HCT116 (cell line): ENCODE data around the gene ESPL1. TPM values are rescaled to one million over a fixed set of nuclear protein-coding genes. Genes with fewer than 3 reads are reported as not detected.
A peak's percentile ranks its signal among the peaks of the same experiment; 100 is the strongest.

Experiments
- ATAC-seq: fragments of 200-7000 bp; cut with Tn5 transposase; 2 replicates; pipeline ENCODE4 v1.9.1; 2020; ENCODE audit warnings: mild to moderate bottlenecking, moderate library complexity
- BruUV-seq: library from RNA; stranded (reverse); fragments of 400-500 nt; replicated peaks from 2 replicates; lab custom pipeline; 2021; lab: Mats Ljungman, UMichigan
- CTCF ChIA-PET: fragments of 300-600 bp; sonication (Branson Sonifier 250); formaldehyde crosslinking; loops from one replicate; lab custom pipeline; 2021; ENCODE audit warnings: antibody characterized with exemption; lab: Charles Lee
- POLR2A ChIA-PET: fragments of 300-600, 350-600 bp; sonication (Branson Sonifier 250); formaldehyde crosslinking; loops from one replicate; lab custom pipeline; 2021; ENCODE audit warnings: antibody characterized with exemption; lab: Charles Lee
- RAD21 ChIA-PET, 2 experiments: fragments of 300-600 bp; sonication (Branson Sonifier 250); formaldehyde crosslinking; loops; one replicate each; lab custom pipeline; 2023; ENCODE audit warnings: low total read pairs in 2 of 2; ENCODE audit not compliant: uncharacterized antibody in 2 of 2, unreplicated experiment in 2 of 2, low non-redundant PET in 1 of 2; lab: Charles Lee
- DNase-seq: peaks from one replicate; pipeline ENCODE4 v3.0.0-alpha.2; 2010; ENCODE audit warnings: low read depth, low spot score
- H2AFZ ChIP-seq: fragments of 200-600 bp; shearing (Covaris generic), sonication (generic); 2 replicates; pipeline ENCODE4 v1.6.1; 2017; ENCODE audit warnings: low read depth, mixed run types, mixed read lengths, antibody characterized with exemption, low read length; ENCODE audit not compliant: poor library complexity, severe bottlenecking
- H3K27ac ChIP-seq: 2 replicates; pipeline ENCODE4 v1.5.1; 2012; ENCODE audit warnings: low read depth, low read length
- H3K27me3 ChIP-seq: fragments of 200-600 bp; sonication (generic); 2 replicates; pipeline ENCODE4 v1.6.1; 2016; ENCODE audit warnings: mixed run types, low read length, mixed read lengths; ENCODE audit not compliant: insufficient read depth
- H3K36me3 ChIP-seq, 2 experiments: fragments of 200-500 bp in 1 of 2; fragments of 200-600 bp in 1 of 2; sonication (Bioruptor generic) in 1 of 2; sonication (generic) in 1 of 2; 2 replicates each; pipeline versions ENCODE4 v1.5.1 to v1.6.1; 2014 to 2016; ENCODE audit warnings: low read length in 2 of 2, inconsistent platforms in 1 of 2, mixed read lengths in 1 of 2, mixed run types in 1 of 2; ENCODE audit not compliant: insufficient read depth in 2 of 2, control insufficient read depth in 1 of 2
- H3K4me1 ChIP-seq, 2 experiments: fragments of 200-600 bp in 1 of 2; sonication (generic) in 1 of 2; 2 replicates each; pipeline versions ENCODE4 v1.5.1 to v1.6.1; 2012 to 2017; ENCODE audit warnings: low read length in 2 of 2, inconsistent platforms in 1 of 2, mild to moderate bottlenecking in 1 of 2, mixed read lengths in 1 of 2, mixed run types in 1 of 2, moderate library complexity in 1 of 2; ENCODE audit not compliant: insufficient read depth in 2 of 2, control insufficient read depth in 1 of 2
- H3K4me2 ChIP-seq: fragments of 200-600 bp; sonication (generic); 2 replicates; pipeline ENCODE4 v1.6.1; 2017; ENCODE audit warnings: mixed run types, low read length, mixed read lengths
- H3K4me3 ChIP-seq, 2 experiments: fragments of 200-600 bp in 1 of 2; sonication (generic) in 1 of 2; replicated peaks in 1 of 2; 2 replicates each; pipeline ENCODE4 v1.5.1; 2011 to 2016; ENCODE audit warnings: low read length in 2 of 2, control low read depth in 1 of 2, low read depth in 1 of 2, mild to moderate bottlenecking in 1 of 2, mixed read lengths in 1 of 2, mixed run types in 1 of 2
- H3K79me2 ChIP-seq: fragments of 200-600 bp; sonication (generic); 2 replicates; pipeline ENCODE4 v1.6.1; 2017; ENCODE audit warnings: mild to moderate bottlenecking, mixed run types, low read length, moderate library complexity, mixed read lengths; ENCODE audit not compliant: insufficient read depth
- H3K9ac ChIP-seq: fragments of 200-600 bp; sonication (generic); 2 replicates; pipeline ENCODE4 v1.6.1; 2016; ENCODE audit warnings: low read length, mixed read lengths
- H3K9me2 ChIP-seq: fragments of 200-600 bp; sonication (generic), shearing (Covaris generic); 2 replicates; pipeline ENCODE4 v1.6.1; 2017; ENCODE audit warnings: mixed run types, mild to moderate bottlenecking, moderate library complexity; ENCODE audit not compliant: insufficient read depth
- H3K9me3 ChIP-seq, 2 experiments: fragments of 200-500 bp in 1 of 2; fragments of 200-600 bp in 1 of 2; sonication (Bioruptor generic) in 1 of 2; sonication (generic) in 1 of 2; 2 replicates each; pipeline ENCODE4 v1.6.1; 2014 to 2017; ENCODE audit warnings: low read length in 2 of 2, mixed read lengths in 2 of 2, inconsistent platforms in 1 of 2, low read depth in 1 of 2, mild to moderate bottlenecking in 1 of 2, mixed run types in 1 of 2, moderate library complexity in 1 of 2; ENCODE audit not compliant: control insufficient read depth in 1 of 2, insufficient read depth in 1 of 2
- H4K20me1 ChIP-seq: fragments of 200-600 bp; sonication (generic), shearing (Covaris generic); 2 replicates; pipeline ENCODE4 v1.6.1; 2017; ENCODE audit warnings: mixed run types, mild to moderate bottlenecking, moderate library complexity; ENCODE audit not compliant: insufficient read depth
- EGR1 ChIP-seq: IDR thresholded peaks from 2 replicates; pipeline ENCODE4 v1.6.1; 2012; ENCODE audit warnings: low read depth
- EZH2 ChIP-seq: fragments of 200-600 bp; sonication (generic); IDR thresholded peaks from 2 replicates; pipeline ENCODE4 v1.6.1; 2017; ENCODE audit warnings: antibody characterized with exemption, mixed run types
- POLR2A ChIP-seq: IDR thresholded peaks from 2 replicates; pipeline ENCODE4 v1.7.0; 2011; ENCODE audit warnings: borderline replicate concordance; ENCODE audit not compliant: insufficient read depth, insufficient read length; ENCODE audit errors: extremely low read depth
- SIN3A ChIP-seq: IDR thresholded peaks from 2 replicates; pipeline ENCODE4 v1.6.1; 2012; ENCODE audit warnings: low read depth
- SRF ChIP-seq: IDR thresholded peaks from 2 replicates; pipeline ENCODE4 v1.6.1; 2012; ENCODE audit warnings: low read depth
- YY1 ChIP-seq: IDR thresholded peaks from 2 replicates; pipeline ENCODE4 v1.6.1; 2011; ENCODE audit warnings: low read length, low read depth, moderate library complexity, mild to moderate bottlenecking; ENCODE audit not compliant: insufficient replicate concordance; ENCODE audit errors: extremely low read depth
- ZFX ChIP-seq: fragments of 450-650 bp; IDR thresholded peaks from 2 replicates; pipeline ENCODE4 v1.6.1; 2017
- ZNF274 ChIP-seq: fragments of 200-500 bp; sonication (Bioruptor generic); IDR thresholded peaks from 2 replicates; pipeline ENCODE4 v1.6.1; 2014; ENCODE audit warnings: mild to moderate bottlenecking, low read depth, low read length, inconsistent platforms
- intact Hi-C: fragments of 100-400 bp; cut with micrococcal nuclease; formaldehyde crosslinking; loops from 2 replicates; pipeline ENCODE4 v1.10.0; 2022
- total RNA-seq: library from RNA; stranded (reverse); gene quantifications from one replicate; pipeline ENCODE4 v1.2.1, GENCODE V29; 2021; ENCODE audit not compliant: unreplicated experiment
- TF ChIP-seq, protein P1 (sequence below): IDR thresholded peaks from 2 replicates; pipeline ENCODE4 v1.6.1; 2011; ENCODE audit warnings: mild to moderate bottlenecking, low read length, moderate library complexity; ENCODE audit not compliant: insufficient replicate concordance; ENCODE audit errors: extremely low read depth
- TF ChIP-seq, protein P2 (sequence below): IDR thresholded peaks from 2 replicates; pipeline ENCODE4 v1.6.1; 2012

ESPL1 gene
- total RNA-seq, 1 experiment from 2014 or later: 50.3 TPM

DNA sequence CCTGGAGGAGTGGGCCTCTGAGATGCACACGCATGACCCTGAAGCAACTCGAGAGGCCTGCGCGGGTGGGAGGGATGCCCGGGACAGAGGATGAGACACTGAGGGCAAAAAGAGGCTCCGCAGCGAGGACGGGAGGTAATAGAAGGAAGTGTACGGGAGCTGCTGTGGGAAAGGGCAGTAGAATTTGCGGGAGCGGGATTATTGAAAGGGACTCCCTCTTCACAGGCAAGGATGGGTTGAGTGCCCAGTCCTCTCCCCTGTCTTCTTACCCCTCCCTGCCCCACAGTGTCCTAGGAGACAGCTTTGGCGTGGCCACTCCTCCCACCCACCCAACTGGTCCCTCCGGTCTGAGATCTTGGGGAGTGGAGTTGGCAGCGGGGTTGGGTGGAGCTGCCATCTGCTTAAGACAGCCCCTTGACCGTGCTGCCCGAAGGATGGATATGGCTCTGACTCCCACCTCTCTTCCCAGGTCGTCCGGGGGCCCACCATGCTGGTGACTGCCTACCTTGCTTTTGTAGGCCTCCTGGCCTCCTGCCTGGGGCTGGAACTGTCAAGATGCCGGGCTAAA is 15.7 kb upstream of the ESPL1 start:
- H3K9me3 ChIP-seq: no peaks in the 10 kb centered on the region
- ATAC-seq: peak; percentile 41
- RAD21 ChIA-PET: interaction anchor here in 1 of 2 experiments (1.9 kb wide), 1 partner anchor 40 kb away, joined by 8 read pairs; no protein-coding TSS in a partner anchor
- CTCF ChIA-PET: interaction anchor here (1.1 to 2.0 kb wide), 3 partner anchors 14 to 69 kb away, joined by 3 to 22 read pairs (median 4); partner anchors contain the start of gene AAAS
- no peak overlapping the region for H2AFZ ChIP-seq
- peaks cover 15 to 23% of the 10 kb centered on the region in 2 experiments for H3K4me1 ChIP-seq
- H3K27ac ChIP-seq: peak overlapping the region; percentile 85
- peak; percentile 71; the same call in 1 of the 2 replicates for TF ChIP-seq ZFX
- TF ChIP-seq POLR2A: no peak
- no peak for TF ChIP-seq ZNF274
- no peak for TF ChIP-seq YY1
- no peak; the same call in 1 of the 2 replicates for TF ChIP-seq SIN3A
- TF ChIP-seq EGR1: no peak
- no peak for TF ChIP-seq SRF
- H3K4me2 ChIP-seq: peak overlapping the region; percentile 96
- intact Hi-C loops: loop anchor here (2.0 kb wide), 1 partner anchor 20 kb away; the partner anchor contains the start of gene RARG
- H3K9ac ChIP-seq: peak overlapping the region; percentile 94
- no peaks in the 10 kb centered on the region for H4K20me1 ChIP-seq
- no peak for DNase-seq
- POLR2A ChIA-PET: interaction anchor here (1.2 kb wide), 1 partner anchor 189 kb away, joined by 3 read pairs; the partner anchor contains the start of gene PRR13
- H3K27me3 ChIP-seq: no peaks in the 10 kb centered on the region
- H3K36me3 ChIP-seq: peaks cover 0 to 2% of the 10 kb centered on the region in 2 experiments; a peak in 2 of 4 replicates
- no TSS peak for BruUV-seq
- H3K4me3 ChIP-seq: peak overlapping the region; percentile 91 to 97
- H3K9me2 ChIP-seq: no peaks in the 10 kb centered on the region
- H3K79me2 ChIP-seq: peaks cover 11% of the 10 kb centered on the region; the same call in 1 of the 2 replicates

DNA sequence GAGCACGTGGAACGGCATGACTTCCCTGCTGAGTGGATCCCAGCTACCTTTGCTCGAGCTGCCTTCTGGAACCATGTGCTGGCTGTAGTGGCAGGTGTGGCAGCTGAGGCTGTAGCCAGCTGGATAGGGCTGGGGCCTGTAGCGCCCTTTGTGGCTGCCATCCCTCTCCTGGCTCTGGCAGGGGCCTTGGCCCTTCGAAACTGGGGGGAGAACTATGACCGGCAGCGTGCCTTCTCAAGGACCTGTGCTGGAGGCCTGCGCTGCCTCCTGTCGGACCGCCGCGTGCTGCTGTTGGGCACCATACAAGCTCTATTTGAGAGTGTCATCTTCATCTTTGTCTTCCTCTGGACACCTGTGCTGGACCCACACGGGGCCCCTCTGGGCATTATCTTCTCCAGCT is 14.8 kb upstream of the ESPL1 start:
- Histone ChIP-seq H3K27ac (peak overlapping the region; percentile 85; the same call in 1 of the 2 replicates), H3K9ac (no peak overlapping the region), H3K36me3 (peaks cover 0 to 2% of the 10 kb centered on the region in 2 experiments; a peak in 2 of 4 replicates), H3K4me2 (peak overlapping the region; percentile 96), H4K20me1 (no peaks in the 10 kb centered on the region), H3K4me3 (peak overlapping the region; percentile 91 to 97), H3K9me3 (no peaks in the 10 kb centered on the region), H3K27me3 (no peaks in the 10 kb centered on the region), H3K79me2 (peaks cover 11% of the 10 kb centered on the region; the same call in 1 of the 2 replicates), H2AFZ (no peak overlapping the region), H3K9me2 (no peaks in the 10 kb centered on the region), H3K4me1 (peaks cover 15 to 23% of the 10 kb centered on the region in 2 experiments)
- DNase-seq (no peak), ATAC-seq (no peak)
- RAD21 ChIA-PET: no interaction called here
- no TSS peak for BruUV-seq
- TF ChIP-seq SRF (no peak), EGR1 (no peak), EZH2 (no peak), ZFX (no peak), YY1 (no peak)
- TF ChIP-seq, protein P1, sequence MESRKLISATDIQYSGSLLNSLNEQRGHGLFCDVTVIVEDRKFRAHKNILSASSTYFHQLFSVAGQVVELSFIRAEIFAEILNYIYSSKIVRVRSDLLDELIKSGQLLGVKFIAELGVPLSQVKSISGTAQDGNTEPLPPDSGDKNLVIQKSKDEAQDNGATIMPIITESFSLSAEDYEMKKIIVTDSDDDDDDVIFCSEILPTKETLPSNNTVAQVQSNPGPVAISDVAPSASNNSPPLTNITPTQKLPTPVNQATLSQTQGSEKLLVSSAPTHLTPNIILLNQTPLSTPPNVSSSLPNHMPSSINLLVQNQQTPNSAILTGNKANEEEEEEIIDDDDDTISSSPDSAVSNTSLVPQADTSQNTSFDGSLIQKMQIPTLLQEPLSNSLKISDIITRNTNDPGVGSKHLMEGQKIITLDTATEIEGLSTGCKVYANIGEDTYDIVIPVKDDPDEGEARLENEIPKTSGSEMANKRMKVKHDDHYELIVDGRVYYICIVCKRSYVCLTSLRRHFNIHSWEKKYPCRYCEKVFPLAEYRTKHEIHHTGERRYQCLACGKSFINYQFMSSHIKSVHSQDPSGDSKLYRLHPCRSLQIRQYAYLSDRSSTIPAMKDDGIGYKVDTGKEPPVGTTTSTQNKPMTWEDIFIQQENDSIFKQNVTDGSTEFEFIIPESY: no peak
- TF ChIP-seq, protein P2, sequence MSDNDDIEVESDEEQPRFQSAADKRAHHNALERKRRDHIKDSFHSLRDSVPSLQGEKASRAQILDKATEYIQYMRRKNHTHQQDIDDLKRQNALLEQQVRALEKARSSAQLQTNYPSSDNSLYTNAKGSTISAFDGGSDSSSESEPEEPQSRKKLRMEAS: no peak
- CTCF ChIA-PET: interaction anchor here (1.1 kb wide), 1 partner anchor 68 kb away, joined by 4 read pairs; the partner anchor contains the start of gene AAAS
- intact Hi-C loops: loop anchor here (2.0 kb wide), 1 partner anchor 20 kb away; the partner anchor contains the start of gene RARG
- POLR2A ChIA-PET: interaction anchor here (1.2 to 1.4 kb wide), 2 partner anchors 14 to 188 kb away, joined by 3 read pairs; partner anchors contain the start of genes ESPL1 and PRR13
